Endothelial cell (in vitro differentiated cells): ENCODE measurements around the gene RABGGTB. TPM values are rescaled to one million over a fixed set of nuclear protein-coding genes. Genes with fewer than 3 reads are reported as not detected.
"Not testable (repeated sequence)": the region's sequence is repeated elsewhere in the genome, so short reads cannot be mapped to it uniquely, and the experiment has no call there.

Source experiments
- DNase-seq: peaks from one replicate; pipeline ENCODE4 v3.0.0; 2021; ENCODE audit warnings: low spot score
- H3K27ac Mint-ChIP-seq: one replicate; pipeline ENCODE4 v1.8.0; 2021; ENCODE audit warnings: mixed read lengths, inconsistent platforms; ENCODE audit not compliant: unreplicated experiment
- H3K27me3 Mint-ChIP-seq: one replicate; pipeline ENCODE4 v1.8.0; 2021; ENCODE audit warnings: mild to moderate bottlenecking, moderate library complexity, mixed read lengths, inconsistent platforms; ENCODE audit not compliant: unreplicated experiment
- H3K36me3 Mint-ChIP-seq: one replicate; pipeline ENCODE4 v1.8.0; 2021; ENCODE audit warnings: mild to moderate bottlenecking, low read depth, mixed read lengths, inconsistent platforms; ENCODE audit not compliant: unreplicated experiment
- H3K4me1 Mint-ChIP-seq: one replicate; pipeline ENCODE4 v1.8.0; 2021; ENCODE audit warnings: mild to moderate bottlenecking, mixed read lengths, inconsistent platforms; ENCODE audit not compliant: unreplicated experiment
- H3K4me3 Mint-ChIP-seq: one replicate; pipeline ENCODE4 v1.8.0; 2021; ENCODE audit warnings: mild to moderate bottlenecking, mixed read lengths, inconsistent platforms; ENCODE audit not compliant: unreplicated experiment
- H3K9me3 Mint-ChIP-seq: one replicate; pipeline ENCODE4 v1.8.0; 2021; ENCODE audit warnings: mixed read lengths, inconsistent platforms; ENCODE audit not compliant: unreplicated experiment
- total RNA-seq: library from RNA; stranded (reverse); fragmentation: NEBNext Ultra II Directional; extraction: Animal tissue kit (Norgen Biotek cat#: 25700); gene quantifications from one replicate; pipeline ENCODE4 v1.2.1, GENCODE V29; 2021; ENCODE audit not compliant: unreplicated experiment
- TF ChIP-seq, protein P1 (sequence below): fragments of 200-600 bp; sonication (generic); IDR thresholded peaks from one replicate; pipeline ENCODE4 v1.5.0; 2021; ENCODE audit warnings: antibody characterized with exemption; ENCODE audit not compliant: unreplicated experiment

Gene RABGGTB
- total RNA-seq, 1 donor from 2014 or later = 49.2 TPM

DNA sequence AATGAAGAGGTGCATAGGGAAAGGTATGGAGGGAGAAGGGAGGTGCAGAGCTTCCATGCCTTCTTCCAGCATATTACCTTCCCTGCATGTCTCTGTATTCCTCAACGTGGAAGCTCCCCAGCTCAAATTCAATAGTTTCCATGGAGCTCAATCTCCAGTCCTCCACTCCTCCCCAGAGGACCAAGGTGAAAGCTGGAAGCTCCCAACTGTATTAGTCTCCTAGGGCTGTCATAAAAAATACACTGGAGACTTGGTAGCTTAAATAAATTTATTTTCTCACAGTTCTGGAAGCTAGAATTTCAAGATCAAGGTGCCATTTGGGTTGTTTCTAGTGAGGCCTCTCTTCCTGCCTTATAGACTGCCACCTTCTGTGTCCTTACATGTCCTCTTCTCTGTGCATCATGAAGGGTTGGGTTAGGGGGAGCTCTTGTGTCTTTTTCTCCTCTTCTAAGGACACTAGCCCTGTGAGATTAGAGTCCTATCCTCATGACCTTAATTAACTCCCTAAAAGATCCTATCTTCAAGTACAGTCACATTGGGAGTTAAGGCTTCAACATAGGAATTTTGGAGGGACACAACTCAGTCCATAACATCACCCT, 21.9 kb upstream of the RABGGTB start:
- DNase-seq = no peak
- H3K27me3 Mint-ChIP-seq = peaks cover 3% of the 10 kb centered on the region
- no peak overlapping the region for H3K4me3 Mint-ChIP-seq
- no peaks in the 10 kb centered on the region for H3K4me1 Mint-ChIP-seq
- TF ChIP-seq, protein P1, sequence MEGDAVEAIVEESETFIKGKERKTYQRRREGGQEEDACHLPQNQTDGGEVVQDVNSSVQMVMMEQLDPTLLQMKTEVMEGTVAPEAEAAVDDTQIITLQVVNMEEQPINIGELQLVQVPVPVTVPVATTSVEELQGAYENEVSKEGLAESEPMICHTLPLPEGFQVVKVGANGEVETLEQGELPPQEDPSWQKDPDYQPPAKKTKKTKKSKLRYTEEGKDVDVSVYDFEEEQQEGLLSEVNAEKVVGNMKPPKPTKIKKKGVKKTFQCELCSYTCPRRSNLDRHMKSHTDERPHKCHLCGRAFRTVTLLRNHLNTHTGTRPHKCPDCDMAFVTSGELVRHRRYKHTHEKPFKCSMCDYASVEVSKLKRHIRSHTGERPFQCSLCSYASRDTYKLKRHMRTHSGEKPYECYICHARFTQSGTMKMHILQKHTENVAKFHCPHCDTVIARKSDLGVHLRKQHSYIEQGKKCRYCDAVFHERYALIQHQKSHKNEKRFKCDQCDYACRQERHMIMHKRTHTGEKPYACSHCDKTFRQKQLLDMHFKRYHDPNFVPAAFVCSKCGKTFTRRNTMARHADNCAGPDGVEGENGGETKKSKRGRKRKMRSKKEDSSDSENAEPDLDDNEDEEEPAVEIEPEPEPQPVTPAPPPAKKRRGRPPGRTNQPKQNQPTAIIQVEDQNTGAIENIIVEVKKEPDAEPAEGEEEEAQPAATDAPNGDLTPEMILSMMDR = no peak
- H3K36me3 Mint-ChIP-seq = peaks cover 3% of the 10 kb centered on the region
- H3K9me3 Mint-ChIP-seq = no peaks in the 10 kb centered on the region
- H3K27ac Mint-ChIP-seq = no peak overlapping the region

DNA sequence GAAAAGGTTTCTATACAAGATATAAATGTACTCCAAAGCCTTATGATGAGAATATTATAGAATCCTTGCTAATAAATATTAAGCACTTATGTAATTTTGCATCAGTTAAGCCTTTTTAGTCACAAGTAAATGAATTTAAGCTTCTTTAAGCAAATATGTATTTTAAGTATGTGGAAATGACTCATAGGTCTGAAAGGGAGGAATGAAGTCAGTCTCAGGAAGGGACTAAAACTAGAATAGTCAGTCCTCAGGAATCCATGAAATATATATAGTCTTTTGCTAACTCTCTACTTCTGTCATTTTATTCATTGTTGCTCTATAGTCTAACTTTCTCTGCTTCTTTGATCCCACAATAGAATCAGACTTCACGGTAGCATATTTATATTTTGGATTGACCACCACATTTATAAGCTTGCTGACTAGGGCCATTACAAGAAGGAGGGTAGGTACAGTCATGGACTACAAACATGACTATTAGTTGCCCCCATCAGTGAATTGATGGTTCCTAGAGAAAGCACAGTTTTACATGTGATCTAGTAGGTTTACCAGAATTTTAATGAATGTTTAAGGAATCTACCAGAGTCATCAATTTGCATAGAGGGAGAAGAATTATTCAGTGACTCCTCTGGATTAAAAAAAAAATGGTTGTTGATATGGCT, 20.2 kb upstream of the RABGGTB start:
- TF ChIP-seq, protein P1 = no peak
- Mint-ChIP-seq H3K9me3 (no peaks in the 10 kb centered on the region), H3K4me3 (no peak overlapping the region), H3K27ac (no peak overlapping the region), H3K36me3 (no peaks in the 10 kb centered on the region), H3K4me1 (no peaks in the 10 kb centered on the region), H3K27me3 (peaks cover 3% of the 10 kb centered on the region)
- DNase-seq = no peak

GRCh38 chr1:75768016-75768415, 18.0 kb upstream of the RABGGTB start:
- H3K9me3 Mint-ChIP-seq = no peaks in the 10 kb centered on the region
- H3K27ac Mint-ChIP-seq = no peak overlapping the region
- no peaks in the 10 kb centered on the region for H3K4me1 Mint-ChIP-seq
- TF ChIP-seq, protein P1 = no peak
- no peak overlapping the region for H3K4me3 Mint-ChIP-seq
- H3K27me3 Mint-ChIP-seq = peaks cover 3% of the 10 kb centered on the region
- H3K36me3 Mint-ChIP-seq = no peaks in the 10 kb centered on the region
- DNase-seq = no peak

DNA sequence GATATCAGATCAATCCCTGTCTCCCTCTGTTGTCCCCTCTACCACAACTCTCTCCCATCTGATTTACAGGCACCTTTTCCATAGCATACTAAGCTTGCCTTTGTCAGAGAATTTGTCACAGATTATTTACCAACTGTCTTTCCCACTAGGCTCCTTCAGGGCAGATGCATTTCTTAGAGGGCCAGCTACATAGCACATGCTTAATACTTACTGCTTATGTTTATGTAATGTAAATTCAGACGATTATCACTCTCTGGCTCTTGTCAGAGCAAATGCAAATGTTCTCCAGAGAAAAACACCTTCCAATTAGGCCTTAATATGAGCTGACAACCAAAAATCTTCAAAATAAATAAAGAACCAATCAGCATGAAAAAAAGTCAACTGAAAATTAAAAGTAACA, 15.3 kb upstream of the RABGGTB start:
- no peak overlapping the region for H3K4me3 Mint-ChIP-seq
- TF ChIP-seq, protein P1 = no peak
- peaks cover 2% of the 10 kb centered on the region for H3K27me3 Mint-ChIP-seq
- no peaks in the 10 kb centered on the region for H3K9me3 Mint-ChIP-seq
- H3K36me3 Mint-ChIP-seq = no peaks in the 10 kb centered on the region
- no peak for DNase-seq
- H3K4me1 Mint-ChIP-seq = no peaks in the 10 kb centered on the region
- no peak overlapping the region for H3K27ac Mint-ChIP-seq

DNA sequence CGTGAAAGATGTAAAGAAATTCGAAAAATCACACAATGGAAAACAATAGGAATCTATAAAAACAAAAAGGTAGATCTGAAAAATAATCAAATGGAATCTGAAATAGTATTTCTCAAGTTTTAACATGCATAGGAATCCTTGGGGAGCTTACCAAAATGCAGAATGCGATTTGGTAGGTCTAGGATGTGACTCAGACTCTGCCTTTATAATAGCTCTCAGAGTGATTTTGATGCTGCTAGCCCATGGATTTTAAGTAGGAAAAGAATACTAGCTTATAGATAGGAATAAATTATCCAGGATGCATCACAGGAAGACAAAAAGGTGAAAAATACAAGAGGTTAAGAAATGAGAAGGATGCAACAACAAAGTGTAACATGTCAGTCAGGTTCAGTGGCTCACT, 14.1 kb upstream of the RABGGTB start:
- Mint-ChIP-seq H3K27ac (no peak overlapping the region), H3K9me3 (no peaks in the 10 kb centered on the region), H3K27me3 (no peaks in the 10 kb centered on the region), H3K4me1 (no peaks in the 10 kb centered on the region), H3K36me3 (no peaks in the 10 kb centered on the region), H3K4me3 (no peak overlapping the region)
- TF ChIP-seq, protein P1 = no peak
- no peak for DNase-seq

DNA sequence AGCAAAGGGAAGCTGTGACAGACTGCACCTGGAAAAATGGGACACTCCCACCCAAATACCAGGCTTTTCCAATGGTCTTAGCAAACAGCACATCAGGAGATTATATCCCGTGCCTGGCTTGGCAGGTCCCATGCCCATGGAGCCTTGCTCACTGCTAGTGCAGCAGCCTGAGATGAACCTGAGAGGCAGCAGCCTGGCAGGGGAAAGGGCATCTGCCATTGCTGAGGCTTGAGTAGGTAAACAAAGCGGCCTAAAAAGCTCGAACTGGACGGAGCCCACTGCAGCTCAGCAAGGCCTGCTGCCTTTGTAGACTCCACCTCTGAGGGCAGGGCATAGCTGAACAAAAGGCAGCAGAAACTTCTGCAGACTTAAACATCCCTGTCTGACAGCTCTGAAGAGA, 8.2 kb upstream of the RABGGTB start:
- DNase-seq, H3K9me3 Mint-ChIP-seq, H3K27ac Mint-ChIP-seq, H3K36me3 Mint-ChIP-seq, H3K4me1 Mint-ChIP-seq, H3K27me3 Mint-ChIP-seq, H3K4me3 Mint-ChIP-seq: not testable (repeated sequence)

GRCh38 chr1:75778694-75779093, 7.4 kb upstream of the RABGGTB start:
- not testable (repeated sequence) for DNase-seq, H3K36me3 Mint-ChIP-seq, H3K9me3 Mint-ChIP-seq, H3K27ac Mint-ChIP-seq, H3K4me3 Mint-ChIP-seq, H3K4me1 Mint-ChIP-seq, H3K27me3 Mint-ChIP-seq
